Right atrium auricular region (tissue), 2 donors: ENCODE measurements around the gene DNAJB8. TPM values are rescaled to one million over a fixed set of nuclear protein-coding genes. Genes with fewer than 3 reads are reported as not detected.

Experiments
- DNase-seq: peaks from one replicate; pipeline ENCODE4 v3.0.0-alpha.2; 2019; ENCODE audit warnings: low spot score
- H3K27ac ChIP-seq, 2 donors: fragments of 200-600 bp; sonication (generic); 1 replicate in 1 of 2; 2 replicates in 1 of 2; pipeline ENCODE4 v1.5.1; 2016 to 2019
- H3K27me3 ChIP-seq, 2 donors: fragments of 200-600 bp; sonication (generic); one replicate each; pipeline versions ENCODE4 v1.5.1 to v1.6.0; 2017 to 2019
- H3K36me3 ChIP-seq: fragments of 200-600 bp; sonication (generic); one replicate; pipeline ENCODE4 v1.5.1; 2016
- H3K4me1 ChIP-seq, 2 donors: fragments of 200-600 bp; sonication (generic); one replicate each; pipeline versions ENCODE4 v1.5.1 to v1.6.0; 2017 to 2019
- H3K4me3 ChIP-seq, 2 donors: fragments of 200-600 bp; sonication (generic); 1 replicate in 1 of 2; 2 replicates in 1 of 2; pipeline ENCODE4 v1.5.1; 2017 to 2019; ENCODE audit warnings: mild to moderate bottlenecking in 1 of 2, moderate library complexity in 1 of 2
- H3K9me3 ChIP-seq, 2 donors: fragments of 200-600 bp; sonication (generic); one replicate each; pipeline ENCODE4 v1.5.1; 2019
- CTCF ChIP-seq, 2 donors: fragments of 200-600 bp; sonication (generic); IDR thresholded peaks; one replicate each; pipeline ENCODE4 v1.5.1; 2019; ENCODE audit warnings: antibody characterized with exemption in 2 of 2
- total RNA-seq, 2 donors: library from RNA; depleted of rRNA; stranded (reverse); fragments of >200 nt; gene quantifications; one replicate each; pipeline ENCODE4 v1.1.0, GENCODE V29; 2016

Gene DNAJB8
- total RNA-seq, 2 donors from 2014 or later = not detected

GRCh38 chr3:128493570-128494366, 27.1 kb upstream of the DNAJB8 start:
- Histone ChIP-seq H3K27ac (no peak overlapping the region), H3K9me3 (no peaks in the 10 kb centered on the region), H3K4me1 (peaks cover 0 to 61% of the 10 kb centered on the region in 2 donors), H3K27me3 (peaks cover 30 to 46% of the 10 kb centered on the region in 2 donors), H3K4me3 (no peak overlapping the region), H3K36me3 (no peaks in the 10 kb centered on the region)
- DNase-seq = no peak
- no peak for TF ChIP-seq CTCF (IDR thresholded peaks at IDR 0.05)

GRCh38 chr3:128492671-128493569, 26.2 kb upstream of the DNAJB8 start, which contains the start of gene GATA2:
TSS of gene GATA2 (minus strand) at chr3:128493201. CDS start at chr3:128487031, 6,170 bp downstream.
- peaks cover 39 to 55% of the 10 kb centered on the region in 2 donors for H3K27me3 ChIP-seq
- DNase-seq = no peak
- peak in 1 of 2 donors; percentile 16 for TF ChIP-seq CTCF (IDR thresholded peaks at IDR 0.05)
- no peaks in the 10 kb centered on the region for H3K9me3 ChIP-seq
- H3K36me3 ChIP-seq = no peaks in the 10 kb centered on the region
- H3K4me3 ChIP-seq = peak within 1 kb of the TSS in 1 of 2 donors; percentile 24
- H3K27ac ChIP-seq = no peak within 1 kb of the TSS
- peaks cover 0 to 66% of the 10 kb centered on the region in 2 donors for H3K4me1 ChIP-seq

DNA sequence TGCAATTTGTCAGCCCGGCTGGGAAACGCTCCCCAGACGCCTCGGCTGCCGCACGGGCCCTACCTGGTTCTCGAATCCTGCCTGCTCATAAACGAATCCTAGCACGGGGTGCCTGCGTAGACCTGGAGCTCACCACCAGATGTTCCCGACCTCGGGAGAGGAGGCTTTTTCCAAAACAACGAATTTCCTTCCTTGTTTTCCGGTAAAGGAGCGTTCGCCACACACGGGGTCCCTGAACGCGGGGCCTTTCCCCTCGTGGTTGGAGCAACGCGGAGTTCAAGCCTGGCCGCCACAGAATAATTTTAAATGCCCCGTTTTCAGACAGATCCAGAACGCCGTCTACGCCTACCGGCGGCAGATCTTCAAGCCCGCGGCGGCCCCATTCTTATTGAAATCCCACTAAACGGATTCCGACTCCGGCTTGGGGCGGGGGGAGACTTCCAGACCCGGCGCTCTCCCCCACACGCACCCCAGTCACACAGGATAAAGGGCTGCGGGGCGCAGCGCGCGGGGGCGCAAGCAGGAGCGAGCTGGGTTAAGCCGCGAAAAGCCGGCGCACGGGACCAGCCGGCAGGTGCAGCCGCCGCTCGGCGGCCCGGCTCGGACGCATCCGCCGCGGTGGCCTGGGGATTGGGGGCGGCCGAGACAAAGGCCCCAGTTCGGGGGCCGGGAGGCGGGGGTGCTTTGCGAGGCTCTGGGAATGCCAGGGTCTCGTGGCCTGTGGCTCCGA, 25.4 kb upstream of the DNAJB8 start:
- no peak for DNase-seq
- Histone ChIP-seq H3K27ac (no peak overlapping the region), H3K27me3 (peaks cover 40 to 56% of the 10 kb centered on the region in 2 donors), H3K4me1 (peaks cover 0 to 68% of the 10 kb centered on the region in 2 donors), H3K36me3 (no peaks in the 10 kb centered on the region), H3K9me3 (no peaks in the 10 kb centered on the region), H3K4me3 (peak overlapping the region in 1 of 2 donors; percentile 24)
- no peak for TF ChIP-seq CTCF (IDR thresholded peaks at IDR 0.05)

GRCh38 chr3:128491691-128491940, 24.9 kb upstream of the DNAJB8 start:
- no peaks in the 10 kb centered on the region for H3K36me3 ChIP-seq
- no peaks in the 10 kb centered on the region for H3K9me3 ChIP-seq
- H3K27me3 ChIP-seq = peaks cover 40 to 59% of the 10 kb centered on the region in 2 donors
- no peak for DNase-seq
- TF ChIP-seq CTCF (IDR thresholded peaks at IDR 0.05) = no peak
- H3K27ac ChIP-seq = no peak overlapping the region
- peaks cover 0 to 68% of the 10 kb centered on the region in 2 donors for H3K4me1 ChIP-seq
- peak overlapping the region in 1 of 2 donors; percentile 64 for H3K4me3 ChIP-seq

- Histone ChIP-seq H3K27me3 (peaks cover 40 to 64% of the 10 kb centered on the region in 2 donors), H3K4me3 (peak overlapping the region; percentile 54 to 64), H3K9me3 (no peaks in the 10 kb centered on the region), H3K27ac (no peak overlapping the region), H3K4me1 (peaks cover 0 to 71% of the 10 kb centered on the region in 2 donors), H3K36me3 (no peaks in the 10 kb centered on the region)
- no peak for TF ChIP-seq CTCF (IDR thresholded peaks at IDR 0.05)
- no peak for DNase-seq
Measured at GRCh38 chr3:128490915-128491690, 24.4 kb upstream of the DNAJB8 start.
